ENCODE measurements around the gene CUTA. TPM values are rescaled to one million over a fixed set of nuclear protein-coding genes. Genes with fewer than 3 reads are reported as not detected.
A peak's percentile ranks its signal among the peaks of the same experiment; 100 is the strongest.

Gene CUTA
- total and polyA plus RNA-seq, 2 of the 13 experiments (the other 11 are each of a cell fraction or from before 2014, with no cell fraction given): 170 to 180 TPM

DNA sequence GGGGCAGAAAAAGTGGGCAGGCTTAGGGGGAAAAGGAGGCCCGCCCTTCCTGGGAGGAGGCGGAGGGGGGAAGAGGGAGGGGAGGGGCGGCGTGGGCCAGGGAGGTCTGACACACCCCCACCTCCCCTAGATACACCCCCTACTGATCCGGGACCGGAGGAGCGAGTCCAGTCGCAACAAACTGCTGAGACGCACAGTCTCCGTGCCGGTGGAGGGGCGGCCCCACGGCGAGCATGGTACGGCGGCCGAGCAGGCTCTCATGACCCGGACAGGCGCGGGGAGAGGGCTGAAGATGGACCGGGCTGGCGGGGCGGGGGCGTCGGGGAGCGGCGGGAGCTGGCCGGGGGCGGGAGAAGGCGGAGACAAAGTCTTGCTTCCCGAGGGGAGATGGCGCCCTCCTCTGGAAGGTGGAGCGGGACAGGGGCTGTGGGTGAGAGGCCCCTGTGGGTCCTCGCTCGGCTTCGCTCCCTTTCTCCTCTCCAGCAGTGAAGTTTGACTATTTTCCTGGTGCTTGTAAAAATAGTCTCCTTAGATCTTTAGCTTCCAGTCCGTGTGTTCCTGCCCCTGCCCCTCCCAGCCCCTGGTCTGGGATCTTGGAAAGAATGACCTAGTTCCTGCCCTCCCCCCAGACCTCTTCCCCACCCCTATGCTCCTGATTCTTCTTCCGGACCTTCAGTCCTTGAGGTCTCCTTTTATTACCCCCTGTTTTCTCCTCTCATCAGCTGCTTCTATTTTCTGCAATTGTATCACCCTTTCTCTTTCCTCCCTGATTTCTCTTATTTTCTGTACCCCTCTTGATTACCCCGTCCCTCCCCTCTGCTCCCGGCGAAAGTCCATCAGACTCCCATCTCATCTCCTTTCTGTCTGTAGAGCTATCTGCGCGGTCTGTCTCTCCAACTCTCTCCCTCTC, 8.0 kb upstream of the CUTA start (continued):
- TF ChIP-seq ZMYM4 (CRISPR knock-in tag; IDR thresholded peaks at IDR 0.05): peak; percentile 56; the same call in 1 of the 2 replicates
- TF ChIP-seq, protein P1, sequence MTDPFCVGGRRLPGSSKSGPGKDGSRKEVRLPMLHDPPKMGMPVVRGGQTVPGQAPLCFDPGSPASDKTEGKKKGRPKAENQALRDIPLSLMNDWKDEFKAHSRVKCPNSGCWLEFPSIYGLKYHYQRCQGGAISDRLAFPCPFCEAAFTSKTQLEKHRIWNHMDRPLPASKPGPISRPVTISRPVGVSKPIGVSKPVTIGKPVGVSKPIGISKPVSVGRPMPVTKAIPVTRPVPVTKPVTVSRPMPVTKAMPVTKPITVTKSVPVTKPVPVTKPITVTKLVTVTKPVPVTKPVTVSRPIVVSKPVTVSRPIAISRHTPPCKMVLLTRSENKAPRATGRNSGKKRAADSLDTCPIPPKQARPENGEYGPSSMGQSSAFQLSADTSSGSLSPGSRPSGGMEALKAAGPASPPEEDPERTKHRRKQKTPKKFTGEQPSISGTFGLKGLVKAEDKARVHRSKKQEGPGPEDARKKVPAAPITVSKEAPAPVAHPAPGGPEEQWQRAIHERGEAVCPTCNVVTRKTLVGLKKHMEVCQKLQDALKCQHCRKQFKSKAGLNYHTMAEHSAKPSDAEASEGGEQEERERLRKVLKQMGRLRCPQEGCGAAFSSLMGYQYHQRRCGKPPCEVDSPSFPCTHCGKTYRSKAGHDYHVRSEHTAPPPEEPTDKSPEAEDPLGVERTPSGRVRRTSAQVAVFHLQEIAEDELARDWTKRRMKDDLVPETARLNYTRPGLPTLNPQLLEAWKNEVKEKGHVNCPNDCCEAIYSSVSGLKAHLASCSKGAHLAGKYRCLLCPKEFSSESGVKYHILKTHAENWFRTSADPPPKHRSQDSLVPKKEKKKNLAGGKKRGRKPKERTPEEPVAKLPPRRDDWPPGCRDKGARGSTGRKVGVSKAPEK (CRISPR knock-in tag; IDR thresholded peaks at IDR 0.05; ENCODE audit: borderline replicate concordance): no peak
- TF ChIP-seq, protein P2, sequence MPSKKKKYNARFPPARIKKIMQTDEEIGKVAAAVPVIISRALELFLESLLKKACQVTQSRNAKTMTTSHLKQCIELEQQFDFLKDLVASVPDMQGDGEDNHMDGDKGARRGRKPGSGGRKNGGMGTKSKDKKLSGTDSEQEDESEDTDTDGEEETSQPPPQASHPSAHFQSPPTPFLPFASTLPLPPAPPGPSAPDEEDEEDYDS (CRISPR knock-in tag; IDR thresholded peaks at IDR 0.05): peak; percentile 28; the same call in 1 of the 2 replicates
- peak; percentile 78; the same call in 1 of the 2 replicates for TF ChIP-seq KDM2A (CRISPR knock-in tag; IDR thresholded peaks at IDR 0.05; ENCODE audit: borderline replicate concordance, low read depth)
- no peak for TF ChIP-seq ZNF577 (CRISPR knock-in tag; IDR thresholded peaks at IDR 0.05; ENCODE audit: borderline replicate concordance, low read depth)
- no peak for TF ChIP-seq E2F5 (CRISPR knock-in tag; conservative IDR thresholded peaks at IDR 0.05)
- TF ChIP-seq FOXA3 (CRISPR knock-in tag; IDR thresholded peaks at IDR 0.05): peak; percentile 29; the same call in 1 of the 2 replicates
- TF ChIP-seq, protein P3, sequence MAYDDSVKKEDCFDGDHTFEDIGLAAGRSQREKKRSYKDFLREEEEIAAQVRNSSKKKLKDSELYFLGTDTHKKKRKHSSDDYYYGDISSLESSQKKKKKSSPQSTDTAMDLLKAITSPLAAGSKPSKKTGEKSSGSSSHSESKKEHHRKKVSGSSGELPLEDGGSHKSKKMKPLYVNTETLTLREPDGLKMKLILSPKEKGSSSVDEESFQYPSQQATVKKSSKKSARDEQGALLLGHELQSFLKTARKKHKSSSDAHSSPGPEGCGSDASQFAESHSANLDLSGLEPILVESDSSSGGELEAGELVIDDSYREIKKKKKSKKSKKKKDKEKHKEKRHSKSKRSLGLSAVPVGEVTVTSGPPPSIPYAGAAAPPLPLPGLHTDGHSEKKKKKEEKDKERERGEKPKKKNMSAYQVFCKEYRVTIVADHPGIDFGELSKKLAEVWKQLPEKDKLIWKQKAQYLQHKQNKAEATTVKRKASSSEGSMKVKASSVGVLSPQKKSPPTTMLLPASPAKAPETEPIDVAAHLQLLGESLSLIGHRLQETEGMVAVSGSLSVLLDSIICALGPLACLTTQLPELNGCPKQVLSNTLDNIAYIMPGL (CRISPR knock-in tag; IDR thresholded peaks at IDR 0.05; ENCODE audit: borderline replicate concordance in 1 of 2, low read depth in 1 of 2): peak; percentile 74 to 84
- TF ChIP-seq, protein P4, sequence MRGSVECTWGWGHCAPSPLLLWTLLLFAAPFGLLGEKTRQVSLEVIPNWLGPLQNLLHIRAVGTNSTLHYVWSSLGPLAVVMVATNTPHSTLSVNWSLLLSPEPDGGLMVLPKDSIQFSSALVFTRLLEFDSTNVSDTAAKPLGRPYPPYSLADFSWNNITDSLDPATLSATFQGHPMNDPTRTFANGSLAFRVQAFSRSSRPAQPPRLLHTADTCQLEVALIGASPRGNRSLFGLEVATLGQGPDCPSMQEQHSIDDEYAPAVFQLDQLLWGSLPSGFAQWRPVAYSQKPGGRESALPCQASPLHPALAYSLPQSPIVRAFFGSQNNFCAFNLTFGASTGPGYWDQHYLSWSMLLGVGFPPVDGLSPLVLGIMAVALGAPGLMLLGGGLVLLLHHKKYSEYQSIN (CRISPR knock-in tag; IDR thresholded peaks at IDR 0.05; ENCODE audit: borderline replicate concordance): no peak
- no peak for TF ChIP-seq HHEX (CRISPR knock-in tag; IDR thresholded peaks at IDR 0.05)
- peak; percentile 23 for TF ChIP-seq HCFC1 (IDR thresholded peaks at IDR 0.05; ENCODE audit: low read depth, low read length)
- peak; percentile 91 for TF ChIP-seq ZNF687 (CRISPR knock-in tag; IDR thresholded peaks at IDR 0.05)
- TF ChIP-seq XRCC5 (optimal IDR thresholded peaks at IDR 0.05; ENCODE audit: low read length): peak; percentile 9
- no peak for TF ChIP-seq GZF1 (CRISPR knock-in tag; IDR thresholded peaks at IDR 0.05)
- no peak; the same call in 1 of the 2 replicates for TF ChIP-seq ZNF431 (CRISPR knock-in tag; IDR thresholded peaks at IDR 0.05; ENCODE audit: borderline replicate concordance, low read depth)

Measured in HepG2 (cell line).